Heart left ventricle (tissue), 13 donors: ENCODE results near the gene ALK.

Experiments
- POLR2A ChIP-seq, 2 donors: fragments of 450-650 bp; IDR thresholded peaks; one replicate each; pipeline ENCODE4 v1.6.1; 2017; ENCODE audit warnings: antibody characterized with exemption in 2 of 2, mild to moderate bottlenecking in 2 of 2, moderate library complexity in 2 of 2
- TF ChIP-seq, protein P1 (sequence below), 12 donors: fragments of 200-600 bp; sonication (generic) in 4 of 12; IDR thresholded peaks; one replicate each; pipeline versions ENCODE4 v1.5.0 to v1.8.0; 2018 to 2022; ENCODE audit warnings: antibody characterized with exemption in 12 of 12, mild to moderate bottlenecking in 5 of 12
- donor health status: ischemic (EF 13 %, LVEDD 7.1; RV severe dilation, severe dysfunction).
- donor health status: DM: no; HTN: yes; CAD: no.
- donor health status: DM: no; HTN: no; CAD: no.
- donor health status: ischemic (EF 25% LVEDD 6.9; RV normal size, moderate dysfunction).
- donor health status: ischemic (EF 25% LVEDD 5.7; RV mildly dilated, moderate dysfunction).
- donor health status: ischemic (EF 35%, LVEDD 5.7; RV mildly dilated, moderate dysfunction).
- donor health status: nonischemic (EF 11% LVEDD 7.7; RV severe dilation, severe dysfunction).
- donor health status: DM: yes; HTN: yes; CAD: no.
- donor health status: PGD.
- donor health status: ischemic (EF 29% LVEDD 5.4; RV normal size, mild dysfunction).
- donor health status: nonischemic (EF 23%, LVEDD 6.1; RV moderate dilation, normal function).

DNA sequence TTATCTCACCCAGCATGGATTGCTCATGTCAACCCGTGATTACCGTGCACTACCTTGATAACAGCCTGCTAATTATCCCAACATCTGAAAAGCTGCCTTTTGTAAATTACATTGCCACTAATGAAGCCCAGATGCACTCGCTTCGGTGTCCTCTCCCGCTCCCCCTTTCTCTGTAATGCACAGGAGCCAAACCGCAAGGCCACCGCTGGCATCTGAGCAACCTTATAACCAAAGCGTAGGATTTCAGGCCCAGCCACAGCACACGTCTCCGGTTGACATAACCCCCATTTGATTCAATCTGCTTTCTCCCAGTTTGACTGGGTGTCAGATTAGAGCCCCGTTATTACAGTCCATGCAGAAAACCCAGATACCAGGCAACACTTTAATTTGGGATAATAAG, 341.2 kb downstream of the ALK start:
- TF ChIP-seq, protein P1, sequence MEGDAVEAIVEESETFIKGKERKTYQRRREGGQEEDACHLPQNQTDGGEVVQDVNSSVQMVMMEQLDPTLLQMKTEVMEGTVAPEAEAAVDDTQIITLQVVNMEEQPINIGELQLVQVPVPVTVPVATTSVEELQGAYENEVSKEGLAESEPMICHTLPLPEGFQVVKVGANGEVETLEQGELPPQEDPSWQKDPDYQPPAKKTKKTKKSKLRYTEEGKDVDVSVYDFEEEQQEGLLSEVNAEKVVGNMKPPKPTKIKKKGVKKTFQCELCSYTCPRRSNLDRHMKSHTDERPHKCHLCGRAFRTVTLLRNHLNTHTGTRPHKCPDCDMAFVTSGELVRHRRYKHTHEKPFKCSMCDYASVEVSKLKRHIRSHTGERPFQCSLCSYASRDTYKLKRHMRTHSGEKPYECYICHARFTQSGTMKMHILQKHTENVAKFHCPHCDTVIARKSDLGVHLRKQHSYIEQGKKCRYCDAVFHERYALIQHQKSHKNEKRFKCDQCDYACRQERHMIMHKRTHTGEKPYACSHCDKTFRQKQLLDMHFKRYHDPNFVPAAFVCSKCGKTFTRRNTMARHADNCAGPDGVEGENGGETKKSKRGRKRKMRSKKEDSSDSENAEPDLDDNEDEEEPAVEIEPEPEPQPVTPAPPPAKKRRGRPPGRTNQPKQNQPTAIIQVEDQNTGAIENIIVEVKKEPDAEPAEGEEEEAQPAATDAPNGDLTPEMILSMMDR (IDR thresholded peaks at IDR 0.05): no peak
- no peak for TF ChIP-seq POLR2A (IDR thresholded peaks at IDR 0.05)
